NT2/D1 (cell line): Measurements from ENCODE around the gene ZBTB20.

Source experiments
- DNase-seq: peaks from one replicate; pipeline ENCODE4 v3.0.0-alpha.2; 2011; ENCODE audit warnings: low read depth, low spot score
- H3K27me3 ChIP-seq: 2 replicates; pipeline ENCODE4 v1.6.0; 2011; ENCODE audit warnings: mild to moderate bottlenecking; ENCODE audit not compliant: insufficient read length, insufficient read depth
- H3K36me3 ChIP-seq: 2 replicates; pipeline ENCODE4 v1.6.1; 2011; ENCODE audit warnings: mild to moderate bottlenecking, low read length, mixed read lengths; ENCODE audit not compliant: insufficient read depth, insufficient read length
- H3K4me1 ChIP-seq: 2 replicates; pipeline ENCODE4 v1.5.1; 2011; ENCODE audit not compliant: insufficient read depth, insufficient read length
- H3K4me3 ChIP-seq: 2 replicates; pipeline ENCODE4 v1.5.1; 2011; ENCODE audit warnings: low read depth; ENCODE audit not compliant: insufficient read length
- H3K9ac ChIP-seq: 2 replicates; pipeline ENCODE4 v1.6.0; 2011; ENCODE audit warnings: low read depth; ENCODE audit not compliant: insufficient read length
- H3K9me3 ChIP-seq: 2 replicates; pipeline ENCODE4 v1.5.1; 2011; ENCODE audit warnings: mild to moderate bottlenecking, low read length; ENCODE audit not compliant: insufficient read depth
- SUZ12 ChIP-seq: IDR thresholded peaks from 2 replicates; pipeline ENCODE4 v1.6.1; 2011; ENCODE audit not compliant: insufficient read length, insufficient read depth; ENCODE audit errors: extremely low read depth
- YY1 ChIP-seq: IDR thresholded peaks from 2 replicates; pipeline ENCODE4 v1.6.1; 2011; ENCODE audit not compliant: insufficient read length, insufficient read depth
- ZNF274 ChIP-seq: IDR thresholded peaks from 2 replicates; pipeline ENCODE4 v1.6.1; 2011; ENCODE audit warnings: mild to moderate bottlenecking, low read depth, low read length

The ZBTB20 gene

GRCh38 chr3:114590309-114591047 lies 556.6 kb downstream of the ZBTB20 start:
- H3K27me3 ChIP-seq, result no peaks in the 10 kb centered on the region
- no peaks in the 10 kb centered on the region for H3K4me1 ChIP-seq
- H3K9ac ChIP-seq, result no peak overlapping the region
- no peak overlapping the region for H3K4me3 ChIP-seq
- TF ChIP-seq ZNF274, result no peak
- no peak for TF ChIP-seq YY1
- no peak for TF ChIP-seq SUZ12
- no peaks in the 10 kb centered on the region for H3K9me3 ChIP-seq
- H3K36me3 ChIP-seq, result no peaks in the 10 kb centered on the region
- DNase-seq, result no peak

GRCh38 chr3:114587986-114588385 lies 559.1 kb downstream of the ZBTB20 start:
- no peak for TF ChIP-seq SUZ12
- TF ChIP-seq YY1, result no peak
- TF ChIP-seq ZNF274, result no peak

GRCh38 chr3:114586119-114586518 lies 561.0 kb downstream of the ZBTB20 start:
- Histone ChIP-seq H3K9me3 (no peaks in the 10 kb centered on the region), H3K4me1 (no peaks in the 10 kb centered on the region), H3K4me3 (no peak overlapping the region), H3K27me3 (no peaks in the 10 kb centered on the region), H3K9ac (no peak overlapping the region), H3K36me3 (no peaks in the 10 kb centered on the region)
- DNase-seq, result no peak
- no peak for TF ChIP-seq SUZ12
- TF ChIP-seq YY1, result no peak
- no peak for TF ChIP-seq ZNF274

More at GRCh38 chr3:114587986-114588385, 559.1 kb downstream of the ZBTB20 start:
- no peaks in the 10 kb centered on the region for H3K4me1 ChIP-seq
- H3K9me3 ChIP-seq, result no peaks in the 10 kb centered on the region
- no peak overlapping the region for H3K4me3 ChIP-seq
- no peak for DNase-seq
- no peaks in the 10 kb centered on the region for H3K36me3 ChIP-seq
- H3K9ac ChIP-seq, result no peak overlapping the region
- H3K27me3 ChIP-seq, result no peaks in the 10 kb centered on the region

GRCh38 chr3:114585687-114586086 lies 561.4 kb downstream of the ZBTB20 start:
- Histone ChIP-seq H3K4me3 (no peak overlapping the region), H3K9ac (no peak overlapping the region), H3K9me3 (no peaks in the 10 kb centered on the region), H3K36me3 (no peaks in the 10 kb centered on the region), H3K4me1 (no peaks in the 10 kb centered on the region), H3K27me3 (no peaks in the 10 kb centered on the region)
- DNase-seq, result no peak
- TF ChIP-seq YY1 (no peak), ZNF274 (no peak), SUZ12 (no peak)

GRCh38 chr3:114584734-114585371 lies 562.2 kb downstream of the ZBTB20 start:
- no peak for DNase-seq
- Histone ChIP-seq H3K27me3 (no peaks in the 10 kb centered on the region), H3K4me1 (no peaks in the 10 kb centered on the region), H3K9ac (no peak overlapping the region), H3K36me3 (no peaks in the 10 kb centered on the region), H3K4me3 (no peak overlapping the region), H3K9me3 (no peaks in the 10 kb centered on the region)
- TF ChIP-seq ZNF274 (no peak), YY1 (no peak), SUZ12 (no peak)

- Histone ChIP-seq H3K9me3 (no peaks in the 10 kb centered on the region), H3K4me1 (no peaks in the 10 kb centered on the region), H3K4me3 (no peak overlapping the region), H3K9ac (no peak overlapping the region), H3K36me3 (no peaks in the 10 kb centered on the region), H3K27me3 (no peaks in the 10 kb centered on the region)
- TF ChIP-seq ZNF274, result no peak
- no peak for DNase-seq
Observed at GRCh38 chr3:114582929-114583328, 564.2 kb downstream of the ZBTB20 start.

- Histone ChIP-seq H3K4me3 (no peak overlapping the region), H3K4me1 (no peaks in the 10 kb centered on the region), H3K9ac (no peak overlapping the region), H3K36me3 (no peaks in the 10 kb centered on the region), H3K9me3 (no peaks in the 10 kb centered on the region), H3K27me3 (no peaks in the 10 kb centered on the region)
- no peak for DNase-seq
- TF ChIP-seq SUZ12 (no peak), ZNF274 (no peak), YY1 (no peak)
Observed at GRCh38 chr3:114572364-114573062, 574.6 kb downstream of the ZBTB20 start.
